GM18873 (cell line): ENCODE results near the gene TYK2.
A peak's percentile ranks its signal among the peaks of the same experiment; 100 is the strongest.
"Not testable (repeated sequence)": the region's sequence is repeated elsewhere in the genome, so short reads cannot be mapped to it uniquely, and the experiment has no call there.

Source experiments
- ATAC-seq: cut with Tn5 transposase; IDR thresholded peaks from one replicate; pipeline ENCODE4 v1.9.1; 2021; ENCODE audit warnings: mild to moderate bottlenecking, moderate library complexity, moderate number of reproducible peaks; ENCODE audit not compliant: unreplicated experiment, low FRiP score

The TYK2 gene

DNA sequence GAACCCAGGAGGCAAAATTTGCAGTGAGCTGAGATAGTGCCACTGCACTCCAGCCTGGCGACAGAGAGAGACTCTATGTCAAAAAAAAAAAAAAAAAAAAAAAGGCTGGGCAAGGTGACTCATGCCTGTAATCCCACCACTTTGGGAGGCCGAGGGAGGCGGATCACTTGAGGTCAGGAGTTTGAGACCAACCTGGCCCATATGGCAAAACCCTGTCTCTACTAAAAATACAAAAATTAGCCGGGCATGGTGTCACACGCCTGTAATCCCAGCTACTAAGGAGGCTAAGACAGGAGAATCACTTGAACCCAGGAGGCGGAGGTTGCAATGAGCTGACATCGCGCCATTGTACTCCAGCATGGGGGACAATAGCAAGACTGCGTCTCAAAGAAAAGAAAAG, 43.6 kb downstream of the TYK2 start:
- ATAC-seq = not testable (repeated sequence)

GRCh38 chr19:10335352-10335985, 44.9 kb downstream of the TYK2 start:
- no peak for ATAC-seq

DNA sequence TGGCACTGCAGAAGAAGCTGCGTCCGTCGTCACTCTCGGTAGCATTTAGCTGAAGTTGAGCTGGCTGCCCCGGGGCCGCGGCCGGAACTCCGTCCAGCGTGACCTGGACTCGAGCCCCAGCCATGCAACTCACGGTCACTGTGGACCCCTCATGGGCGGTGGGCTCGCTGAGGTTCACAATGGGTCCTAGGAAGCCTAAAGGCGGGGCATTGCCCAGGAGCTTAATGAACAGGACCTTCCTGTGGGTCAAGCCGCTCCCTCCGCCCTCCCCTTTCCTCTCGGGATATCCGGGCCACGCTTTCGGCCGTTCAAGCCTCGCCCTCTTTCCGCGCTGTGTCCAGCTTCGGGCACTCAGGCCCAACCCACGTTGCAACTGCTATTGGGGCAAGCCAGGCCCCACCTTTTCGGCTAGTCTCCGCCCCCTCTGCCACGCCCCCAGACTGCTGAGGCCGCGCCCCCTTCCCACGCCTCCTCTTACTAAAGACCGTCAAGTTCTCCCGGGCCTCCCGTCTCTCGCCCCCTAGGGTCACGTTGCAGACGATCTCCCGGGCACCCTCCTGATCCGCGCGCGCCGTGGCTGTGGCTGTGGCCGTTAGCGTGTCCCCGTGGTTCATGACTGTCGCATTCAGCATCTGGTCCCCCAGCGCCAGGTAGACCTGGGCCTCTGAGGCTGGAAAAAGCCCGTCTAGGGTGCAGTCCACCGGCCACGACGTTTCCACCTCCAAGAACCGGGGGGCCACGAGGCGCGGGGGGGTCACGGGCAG, 45.6 kb downstream of the TYK2 start:
- ATAC-seq = no peak

DNA sequence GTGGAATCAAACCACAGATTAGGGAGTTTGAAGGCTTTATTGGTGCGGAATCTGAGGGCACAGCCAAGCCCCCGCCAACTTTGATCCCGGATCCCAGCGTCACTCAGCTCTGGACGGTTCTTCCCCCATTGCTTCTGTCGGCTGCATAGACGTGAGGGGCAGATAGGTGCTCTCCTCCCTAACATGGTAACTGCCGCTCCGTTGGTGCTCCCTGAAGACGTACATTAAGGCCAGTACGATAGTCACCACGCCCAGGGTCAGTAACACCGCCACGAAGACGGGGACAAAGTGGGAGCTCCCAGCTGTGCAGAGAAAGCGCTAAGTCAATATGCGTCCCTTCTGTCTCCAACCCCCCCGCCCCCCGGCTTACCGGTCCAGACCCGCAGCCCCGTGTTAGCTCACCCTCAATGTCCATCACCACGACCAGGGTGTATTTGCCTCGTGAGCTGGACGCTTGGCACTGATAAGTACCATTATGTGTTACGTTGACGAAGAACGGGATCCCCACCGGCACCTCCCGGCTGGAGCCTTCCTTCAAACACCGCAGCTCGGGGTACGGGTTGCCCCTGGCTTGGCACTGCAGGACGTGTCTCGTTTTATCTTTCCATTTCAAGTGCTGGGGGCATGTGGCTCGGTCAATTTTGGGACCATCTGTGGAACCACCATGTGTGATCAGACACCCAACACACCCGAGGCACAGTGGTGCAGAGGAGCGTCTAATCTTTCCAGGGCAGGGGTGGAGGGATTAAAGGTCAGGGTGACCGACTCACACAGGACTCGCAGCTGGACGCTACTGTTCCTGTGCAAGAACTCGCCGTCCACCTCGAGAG, 46.4 kb downstream of the TYK2 start:
- ATAC-seq = no peak

- ATAC-seq = peak; percentile 71
Observed at GRCh38 chr19:10332965-10333757, 47.2 kb downstream of the TYK2 start, which contains the start of gene RAVER1. Gene RAVER1 (minus strand): TSS chr19:10333529. CDS start chr19:10333507, 22 bp downstream.

- no peak for ATAC-seq
Observed at GRCh38 chr19:10332158-10332964, 48.0 kb downstream of the TYK2 start.

DNA sequence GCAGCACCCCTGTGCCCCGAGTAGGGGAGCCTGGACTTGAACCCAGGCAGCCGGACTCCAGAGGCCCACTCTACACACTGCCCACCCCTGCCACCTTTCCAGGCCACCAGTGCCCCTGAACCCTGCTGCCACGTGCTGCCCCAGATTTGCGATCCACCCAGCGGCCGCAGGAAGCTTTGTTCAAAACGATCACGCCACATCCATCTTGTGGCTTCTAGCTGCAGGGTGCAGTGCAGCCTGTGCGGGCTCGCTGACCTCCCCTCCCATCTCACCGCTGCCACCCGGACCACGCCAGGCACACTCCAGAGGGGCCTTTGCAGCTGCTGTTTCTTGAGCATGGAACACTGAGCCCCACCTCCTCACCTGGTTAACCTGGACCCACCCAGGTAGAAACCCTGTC, 50.8 kb downstream of the TYK2 start:
- ATAC-seq = no peak

DNA sequence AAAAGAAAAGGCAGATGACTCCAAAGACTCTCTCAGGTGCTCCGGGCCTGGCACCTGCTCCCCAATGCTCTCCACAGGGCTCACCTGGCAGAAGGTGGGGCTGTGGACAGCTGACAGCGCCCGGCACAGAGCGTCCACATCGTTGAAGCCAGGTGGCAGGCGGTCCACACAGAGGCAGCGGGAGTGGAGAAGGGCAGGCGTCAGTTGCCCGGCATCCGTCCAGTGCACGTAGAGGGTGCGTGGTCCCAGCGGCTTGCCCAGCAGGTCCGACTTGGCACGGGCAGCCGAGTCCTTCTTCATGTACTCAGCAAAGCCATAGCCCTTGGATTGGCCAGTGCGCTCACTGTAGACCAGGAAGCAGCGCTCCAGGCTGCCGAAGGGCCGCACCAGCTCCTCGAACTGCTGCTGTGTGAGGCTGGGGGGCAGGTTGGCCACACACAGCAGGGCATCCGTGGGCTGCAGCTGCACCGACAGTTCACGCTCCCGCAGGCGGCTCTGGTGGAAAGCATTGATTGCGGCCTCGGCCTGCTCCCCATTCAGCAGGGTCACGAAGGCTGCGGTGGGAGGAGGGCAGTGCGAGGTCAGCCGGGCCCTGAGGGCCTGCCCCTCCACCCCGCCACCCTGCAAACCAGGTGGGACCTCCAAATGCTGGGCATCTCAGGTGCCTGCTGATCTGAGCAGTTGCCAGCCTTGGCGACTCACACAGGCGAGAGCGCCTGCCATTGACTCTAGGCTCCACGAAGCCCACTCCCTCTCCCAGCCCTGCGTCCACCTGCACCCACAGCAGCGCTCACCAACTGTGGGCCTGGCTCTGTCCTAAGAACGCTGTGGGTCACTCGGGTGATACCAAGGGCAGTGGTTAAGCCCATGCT, 51.6 kb downstream of the TYK2 start:
- ATAC-seq = no peak

GRCh38 chr19:10327793-10328192, 52.6 kb downstream of the TYK2 start:
- ATAC-seq = no peak

- no peak for ATAC-seq
Observed at GRCh38 chr19:10325732-10326131, 54.6 kb downstream of the TYK2 start.

GRCh38 chr19:10321874-10322835, 58.2 kb downstream of the TYK2 start:
- no peak for ATAC-seq

DNA sequence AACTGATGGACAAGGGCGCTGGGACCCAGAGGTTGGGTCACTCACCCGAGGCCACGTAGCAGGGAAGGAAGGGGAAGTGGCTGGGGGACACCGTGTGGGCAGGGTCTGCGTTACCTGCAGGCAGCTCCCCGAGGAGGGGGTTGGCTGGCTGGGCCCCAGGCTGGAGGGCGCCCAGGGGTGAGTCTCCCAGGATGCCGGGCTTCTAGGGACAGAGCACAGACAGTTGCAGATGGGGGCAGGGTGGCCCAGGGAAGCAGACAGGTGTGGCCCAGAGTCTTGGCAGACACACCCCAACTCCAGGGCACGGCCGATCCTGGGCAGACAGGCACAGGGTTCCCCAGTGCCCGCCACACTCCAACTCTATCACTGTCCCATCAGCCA, 59.0 kb downstream of the TYK2 start:
- ATAC-seq = no peak

- ATAC-seq = no peak
Observed at GRCh38 chr19:10320602-10321416, 59.6 kb downstream of the TYK2 start.

- no peak for ATAC-seq
Observed at GRCh38 chr19:10318807-10319682, 61.3 kb downstream of the TYK2 start.

DNA sequence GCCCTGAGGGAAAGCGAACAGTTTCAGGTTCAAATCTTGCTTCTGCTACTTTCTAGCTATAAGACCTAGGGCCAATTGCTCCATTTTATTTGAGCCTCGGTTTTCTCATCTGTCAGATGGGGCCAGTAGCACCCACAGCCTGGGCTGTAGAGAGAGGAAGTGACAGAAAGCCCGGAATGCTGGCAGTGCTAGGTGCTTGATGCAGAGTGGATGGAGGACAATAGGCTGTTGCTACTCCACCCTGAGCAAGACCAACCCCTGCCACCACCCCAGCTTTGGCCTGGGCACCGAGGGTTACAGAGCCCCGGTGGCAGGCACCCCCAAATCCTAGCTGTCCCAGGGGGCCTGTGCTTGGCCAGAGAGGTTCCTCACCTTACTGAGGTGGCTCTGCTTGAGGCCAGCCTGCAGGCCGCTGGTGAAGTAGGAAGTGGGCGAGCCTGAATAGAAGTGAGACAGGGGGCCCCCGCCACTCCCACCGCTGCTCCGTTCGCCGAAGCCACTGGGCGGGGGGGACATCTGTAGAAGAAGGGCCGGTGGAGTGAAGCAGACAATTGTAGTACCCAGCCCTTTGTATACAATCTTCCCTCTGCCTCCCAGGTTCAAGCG, 62.4 kb downstream of the TYK2 start:
- no peak for ATAC-seq
